Calu3 (cell line): Measurements from ENCODE around the gene PVR. TPM values are rescaled to one million over a fixed set of nuclear protein-coding genes. Genes with fewer than 3 reads are reported as not detected.

Experiments
- BruUV-seq: library from RNA; stranded (reverse); fragments of 400-500 nt; replicated peaks from 2 replicates; lab custom pipeline; 2021; lab: Mats Ljungman, UMichigan
- CTCF ChIA-PET: fragments of 300-600 bp; sonication (Branson Sonifier 250); formaldehyde crosslinking; loops from one replicate; lab custom pipeline; 2022; ENCODE audit warnings: antibody characterized with exemption; lab: Charles Lee
- DNase-seq: peaks from one replicate; pipeline ENCODE4 v3.0.0; 2022
- H3K27ac Mint-ChIP-seq: one replicate; pipeline ENCODE4 v1.8.0; 2022; ENCODE audit warnings: mixed read lengths; ENCODE audit not compliant: unreplicated experiment
- H3K27me3 Mint-ChIP-seq: one replicate; pipeline ENCODE4 v1.8.0; 2022; ENCODE audit warnings: mixed read lengths; ENCODE audit not compliant: unreplicated experiment
- H3K36me3 Mint-ChIP-seq: one replicate; pipeline ENCODE4 v1.8.0; 2022; ENCODE audit warnings: mild to moderate bottlenecking, moderate library complexity, mixed read lengths; ENCODE audit not compliant: insufficient read depth, unreplicated experiment
- H3K4me1 Mint-ChIP-seq: one replicate; pipeline ENCODE4 v1.8.0; 2022; ENCODE audit warnings: mild to moderate bottlenecking, low read depth, mixed read lengths; ENCODE audit not compliant: unreplicated experiment
- H3K4me3 Mint-ChIP-seq: one replicate; pipeline ENCODE4 v1.8.0; 2022; ENCODE audit warnings: mild to moderate bottlenecking, low read depth, moderate library complexity, mixed read lengths; ENCODE audit not compliant: unreplicated experiment
- H3K9me3 Mint-ChIP-seq: one replicate; pipeline ENCODE4 v1.8.0; 2022; ENCODE audit warnings: low read depth, mixed read lengths; ENCODE audit not compliant: unreplicated experiment
- CTCF ChIP-seq: fragments of 200-600 bp; IDR thresholded peaks from one replicate; pipeline ENCODE4 v1.8.0; 2022; ENCODE audit warnings: antibody characterized with exemption; ENCODE audit not compliant: unreplicated experiment
- intact Hi-C: fragments of 100-400 bp; cut with micrococcal nuclease; formaldehyde crosslinking; loops from one replicate; pipeline ENCODE4 v1.10.0; 2022; ENCODE audit not compliant: unreplicated experiment
- total RNA-seq: library from RNA; stranded (reverse); gene quantifications from 2 replicates; pipeline ENCODE4 v1.2.3, GENCODE V29; 2022

Gene PVR
- total RNA-seq, 1 experiment from 2014 or later, result 215 TPM

DNA sequence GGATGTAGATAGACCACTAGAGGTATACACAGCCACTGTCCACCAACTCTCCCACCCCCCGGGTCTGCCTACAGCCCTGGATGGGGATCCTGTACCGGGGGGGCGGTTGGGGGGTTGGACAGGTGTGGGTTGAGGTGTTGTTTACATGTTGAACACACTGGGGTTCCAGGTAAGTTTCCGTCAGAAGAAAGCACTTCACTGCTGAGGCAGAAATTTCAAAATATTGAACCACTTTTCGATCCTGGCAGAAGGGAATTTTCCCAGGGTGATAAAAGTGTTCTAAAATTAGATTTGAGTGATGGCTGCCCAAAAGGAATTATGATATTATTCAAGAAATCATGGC lies 48.6 kb downstream of the PVR start:
- H3K4me3 Mint-ChIP-seq, result peak overlapping the region; percentile 52
- intact Hi-C loops, result no loop called here

DNA sequence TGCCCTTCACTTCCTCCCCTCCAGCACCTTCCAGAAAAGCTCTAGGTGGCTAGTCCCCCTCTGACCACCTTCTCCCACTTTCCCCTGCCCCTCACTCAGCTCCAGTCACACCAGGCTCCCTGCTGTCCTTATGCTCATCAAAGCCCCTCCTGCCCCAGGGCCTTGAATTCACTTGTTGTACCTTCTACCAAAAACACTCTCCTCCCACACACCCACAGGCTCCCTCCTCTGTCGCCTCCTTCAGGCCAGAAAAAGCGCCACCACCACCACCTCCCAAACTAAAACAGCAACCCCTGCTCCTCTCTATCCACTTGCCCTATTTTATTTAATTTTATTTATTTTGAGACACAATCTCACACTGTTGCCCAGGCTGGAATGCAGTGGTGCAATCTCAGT lies 50.5 kb downstream of the PVR start:
- intact Hi-C loops, result no loop called here
- no peak for DNase-seq
- Mint-ChIP-seq H3K36me3 (peaks cover 38% of the 10 kb centered on the region), H3K4me1 (peaks cover 72% of the 10 kb centered on the region), H3K27me3 (no peaks in the 10 kb centered on the region), H3K4me3 (no peak overlapping the region), H3K27ac (peak overlapping the region; percentile 77), H3K9me3 (no peaks in the 10 kb centered on the region)
- CTCF ChIA-PET, result interaction anchor here (0.6 to 2.8 kb wide), 2 partner anchors 76 to 589 kb away, joined by 4 to 13 read pairs; no protein-coding TSS in a partner anchor
- no TSS peak for BruUV-seq
- no peak for TF ChIP-seq CTCF

More for the DNA sequence above, 48.6 kb downstream of the PVR start:
- CTCF ChIA-PET, result interaction anchor here (5.3 kb wide), 1 partner anchor 78 kb away, joined by 27 read pairs; no protein-coding TSS in a partner anchor
- Mint-ChIP-seq H3K9me3 (no peaks in the 10 kb centered on the region), H3K27me3 (no peaks in the 10 kb centered on the region), H3K36me3 (peaks cover 48% of the 10 kb centered on the region), H3K27ac (peak overlapping the region; percentile 96), H3K4me1 (peaks cover 66% of the 10 kb centered on the region)
- DNase-seq, result no peak
- no peak for TF ChIP-seq CTCF
- BruUV-seq, result no TSS peak

GRCh38 chr19:44696939-44697669 lies 53.4 kb downstream of the PVR start:
- Mint-ChIP-seq H3K27ac (peak overlapping the region; percentile 15), H3K36me3 (peaks cover 26% of the 10 kb centered on the region), H3K4me1 (peaks cover 55% of the 10 kb centered on the region), H3K9me3 (no peaks in the 10 kb centered on the region), H3K27me3 (no peaks in the 10 kb centered on the region), H3K4me3 (no peak overlapping the region)
- intact Hi-C loops, result no loop called here
- DNase-seq, result no peak
- CTCF ChIA-PET, result interaction anchor here (0.6 to 0.8 kb wide), 2 partner anchors 14 to 120 kb away, joined by 3 to 5 read pairs; no protein-coding TSS in a partner anchor
- no peak for TF ChIP-seq CTCF
- no TSS peak for BruUV-seq

GRCh38 chr19:44697670-44698034 lies 53.9 kb downstream of the PVR start:
- Mint-ChIP-seq H3K27ac (no peak overlapping the region), H3K9me3 (no peaks in the 10 kb centered on the region), H3K36me3 (peaks cover 21% of the 10 kb centered on the region), H3K4me1 (peaks cover 49% of the 10 kb centered on the region), H3K27me3 (no peaks in the 10 kb centered on the region), H3K4me3 (no peak overlapping the region)
- no peak for TF ChIP-seq CTCF
- intact Hi-C loops, result no loop called here
- CTCF ChIA-PET, result no interaction called here
- DNase-seq, result no peak
- no TSS peak for BruUV-seq
